Ovary (tissue), 3 donors: ENCODE measurements around the gene NECAB2.

ENCODE experiments used
- CTCF ChIP-seq, 3 donors: fragments of 450-650 bp in 2 of 3; fragments of 200-600 bp in 1 of 3; IDR thresholded peaks; one replicate each; pipeline versions ENCODE4 v1.5.1 to v1.8.0; 2016 to 2022; ENCODE audit warnings: antibody characterized with exemption in 3 of 3, mild to moderate bottlenecking in 1 of 3
- EP300 ChIP-seq: sonication (generic); formaldehyde crosslinking; IDR thresholded peaks from one replicate; pipeline ENCODE4 v1.6.1; 2017; ENCODE audit warnings: antibody characterized with exemption
- POLR2A ChIP-seq: fragments of 450-650 bp; IDR thresholded peaks from one replicate; pipeline ENCODE4 v1.6.1; 2017; ENCODE audit warnings: antibody characterized with exemption, mild to moderate bottlenecking, moderate library complexity
- donor health status: DM: no; HTN: no; CAD: no.

GRCh38 chr16:83933885-83934683, 34.0 kb upstream of the NECAB2 start:
- TF ChIP-seq CTCF (IDR thresholded peaks at IDR 0.05) (no peak), EP300 (no peak), POLR2A (no peak)
